ENCODE results near the gene RHOA. TPM values are rescaled to one million over a fixed set of nuclear protein-coding genes. Genes with fewer than 3 reads are reported as not detected.
A peak's percentile ranks its signal among the peaks of the same experiment; 100 is the strongest.

RHOA gene
- total and polyA plus RNA-seq, 2 experiments from 2014 or later: 781 to 996 TPM

DNA sequence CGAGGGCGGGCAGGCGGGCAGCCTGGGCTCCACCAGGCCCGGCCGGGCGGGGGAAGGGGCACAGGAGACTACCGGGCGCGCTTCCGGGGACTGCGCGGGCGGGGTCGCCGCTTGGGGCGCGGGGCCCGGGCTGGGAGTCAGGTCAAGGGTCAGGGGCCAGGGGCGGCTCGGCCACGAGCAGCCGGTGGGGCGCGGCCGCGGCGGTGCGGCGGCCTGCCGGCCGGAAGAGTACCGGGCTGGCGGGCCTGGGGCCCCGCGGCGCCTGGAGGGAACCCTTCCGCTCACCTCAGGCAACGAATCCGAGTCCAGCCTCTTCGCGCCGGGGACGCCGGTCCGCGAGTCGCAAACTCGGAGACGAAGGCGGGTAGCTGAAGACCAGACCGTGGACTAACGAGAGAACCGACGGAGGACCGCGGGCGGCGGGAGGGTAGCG is 225 bp downstream of the RHOA start:
- TF ChIP-seq EZH2 (IDR thresholded peaks at IDR 0.05; ENCODE audit: insufficient read depth, poor library complexity, severe bottlenecking): no peak
- TF ChIP-seq EZH2phosphoT487 (IDR thresholded peaks at IDR 0.05; ENCODE audit: insufficient read depth, low read depth): no peak
- DNase-seq: no peak
- H3K4me2 ChIP-seq (ENCODE audit: unreplicated experiment): peak overlapping the region; percentile 99
- no peaks in the 10 kb centered on the region for H3K9me2 ChIP-seq (ENCODE audit: insufficient read depth)
- no peaks in the 10 kb centered on the region; the same call in 1 of the 2 replicates for H3K36me3 ChIP-seq (ENCODE audit: low read depth)
- H4K20me1 ChIP-seq (ENCODE audit: insufficient read depth): peaks cover 30% of the 10 kb centered on the region
- H3K4me1 ChIP-seq (ENCODE audit: insufficient read depth): peaks cover 39% of the 10 kb centered on the region
- peaks cover 91% of the 10 kb centered on the region for H3K79me2 ChIP-seq (ENCODE audit: insufficient read depth)
- in situ Hi-C loops (cut with MboI): no loop called here
- H3K27ac ChIP-seq: peak overlapping the region; percentile 84
- peak overlapping the region; percentile 83 for H3K4me3 ChIP-seq
- H3K9me3 ChIP-seq (ENCODE audit: low read depth): no peaks in the 10 kb centered on the region
- H3K9ac ChIP-seq: peak overlapping the region; percentile 92
- 1 to 2% methylated on average over 41 to 58 of the region's 59 CpGs for WGBS, 2 experiments (ENCODE audit: low coverage in 1 of 2, low lambda C conversion rate in 2 of 2, missing lambda C conversion rate in 2 of 2)
- no peak overlapping the region for H2AFZ ChIP-seq
- peaks cover 26% of the 10 kb centered on the region for H3F3A ChIP-seq (ENCODE audit: insufficient read depth)
- H3K27me3 ChIP-seq (replicated peaks; ENCODE audit: insufficient read depth): no peaks in the 10 kb centered on the region

DNA sequence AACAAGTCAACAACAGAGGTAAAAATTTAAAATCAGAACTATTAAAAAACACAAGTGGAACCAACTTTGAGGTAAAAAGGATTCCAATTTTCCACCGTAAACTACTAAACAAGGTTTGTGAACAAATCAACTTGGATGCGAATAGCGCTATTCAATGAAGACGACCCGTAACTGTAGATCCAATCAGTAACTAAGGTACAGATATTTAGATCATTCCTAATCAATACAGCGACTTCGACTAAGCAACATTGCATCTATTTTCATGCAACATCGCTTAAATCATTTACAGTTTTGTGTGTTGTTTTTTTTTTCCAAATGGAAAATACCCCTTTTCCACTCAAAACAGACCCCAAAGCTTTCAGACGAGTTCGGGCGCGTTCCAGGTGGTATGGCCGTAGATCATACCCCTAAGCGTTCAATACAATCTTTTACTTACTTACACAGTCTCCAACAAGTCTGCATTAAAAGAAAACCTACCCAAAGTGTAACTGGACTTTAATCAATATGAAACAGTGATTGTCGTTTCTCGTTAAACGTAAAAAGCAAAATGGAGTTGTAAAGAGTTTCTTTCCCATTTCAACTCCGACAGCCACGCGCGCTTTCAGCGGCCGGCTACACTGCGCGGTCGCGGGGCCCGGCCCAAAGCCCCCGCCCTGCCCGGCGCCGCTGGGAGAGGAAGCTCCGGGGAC is 786 bp downstream of the RHOA start:
- Histone ChIP-seq H3K27me3 (replicated peaks; ENCODE audit: insufficient read depth) (no peaks in the 10 kb centered on the region), H3K9me3 (ENCODE audit: low read depth) (no peaks in the 10 kb centered on the region), H3K36me3 (ENCODE audit: low read depth) (no peaks in the 10 kb centered on the region; the same call in 1 of the 2 replicates), H2AFZ (no peak overlapping the region), H3K9me2 (ENCODE audit: insufficient read depth) (no peaks in the 10 kb centered on the region), H3F3A (ENCODE audit: insufficient read depth) (peaks cover 31% of the 10 kb centered on the region), H3K9ac (peak overlapping the region; percentile 92), H4K20me1 (ENCODE audit: insufficient read depth) (peaks cover 36% of the 10 kb centered on the region), H3K4me1 (ENCODE audit: insufficient read depth) (peaks cover 44% of the 10 kb centered on the region), H3K4me3 (peak overlapping the region; percentile 83), H3K4me2 (ENCODE audit: unreplicated experiment) (peak overlapping the region; percentile 99), H3K27ac (peak overlapping the region; percentile 84), H3K79me2 (ENCODE audit: insufficient read depth) (peaks cover 96% of the 10 kb centered on the region)
- peak; percentile 77 for DNase-seq
- TF ChIP-seq EZH2phosphoT487 (IDR thresholded peaks at IDR 0.05; ENCODE audit: insufficient read depth, low read depth): no peak
- TF ChIP-seq EZH2 (IDR thresholded peaks at IDR 0.05; ENCODE audit: insufficient read depth, poor library complexity, severe bottlenecking): no peak
- in situ Hi-C loops (cut with MboI): no loop called here
- WGBS, 2 experiments (ENCODE audit: low coverage in 1 of 2, low lambda C conversion rate in 2 of 2, missing lambda C conversion rate in 2 of 2): 1 to 2% methylated on average over 30 to 32 of the region's 33 CpGs

DNA sequence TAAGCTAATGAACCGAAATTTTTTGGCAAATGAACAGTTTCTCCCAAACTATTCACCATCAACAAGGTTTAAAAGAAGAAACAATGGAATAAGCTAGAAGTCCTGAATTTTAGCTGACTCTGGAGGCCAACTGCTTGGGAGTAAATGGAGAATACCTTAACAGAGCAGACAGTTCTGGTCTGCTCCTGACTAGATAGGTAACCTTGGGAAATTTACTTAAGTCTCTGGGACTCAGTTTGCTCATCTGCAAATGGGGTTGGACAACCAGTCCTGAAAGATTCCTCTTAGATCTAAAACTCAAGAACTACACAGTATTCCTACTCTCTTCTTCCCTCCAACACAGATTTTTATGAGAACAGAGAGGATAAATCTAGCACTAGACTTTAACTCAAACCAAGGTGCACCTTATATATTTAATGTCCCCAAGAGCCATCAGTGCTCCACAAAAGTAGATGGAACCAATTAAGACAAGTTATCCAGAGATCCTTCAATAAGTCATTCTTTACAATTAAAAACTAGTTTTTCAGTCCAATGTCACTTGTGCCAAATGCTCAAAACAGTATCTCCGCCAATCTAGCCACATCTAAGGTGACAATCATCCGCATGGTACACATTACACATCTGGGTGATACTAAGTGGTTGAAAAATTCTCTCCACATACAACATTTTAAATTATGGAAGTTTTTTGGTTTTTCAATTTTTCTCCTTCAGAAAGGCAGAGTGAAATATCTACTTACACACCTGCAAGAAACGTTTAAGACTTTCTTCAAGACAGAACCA is 1.5 kb downstream of the RHOA start:
- Histone ChIP-seq H3K9ac (peak overlapping the region; percentile 92), H3K27ac (peak overlapping the region; percentile 84), H3K4me1 (ENCODE audit: insufficient read depth) (peaks cover 51% of the 10 kb centered on the region), H3K9me3 (ENCODE audit: low read depth) (no peaks in the 10 kb centered on the region), H3K36me3 (ENCODE audit: low read depth) (no peaks in the 10 kb centered on the region; the same call in 1 of the 2 replicates), H4K20me1 (ENCODE audit: insufficient read depth) (peaks cover 42% of the 10 kb centered on the region), H3K79me2 (ENCODE audit: insufficient read depth) (peaks cover 96% of the 10 kb centered on the region), H3K9me2 (ENCODE audit: insufficient read depth) (no peaks in the 10 kb centered on the region), H3K4me3 (peak overlapping the region; percentile 83), H3K4me2 (ENCODE audit: unreplicated experiment) (peak overlapping the region; percentile 99), H3F3A (ENCODE audit: insufficient read depth) (peaks cover 39% of the 10 kb centered on the region), H2AFZ (no peak overlapping the region), H3K27me3 (replicated peaks; ENCODE audit: insufficient read depth) (no peaks in the 10 kb centered on the region)
- 9 to 10% methylated on average over 4 of the region's 4 CpGs for WGBS, 2 experiments (ENCODE audit: low coverage in 1 of 2, low lambda C conversion rate in 2 of 2, missing lambda C conversion rate in 2 of 2)
- in situ Hi-C loops (cut with MboI): no loop called here
- TF ChIP-seq EZH2 (IDR thresholded peaks at IDR 0.05; ENCODE audit: insufficient read depth, poor library complexity, severe bottlenecking): no peak
- no peak for TF ChIP-seq EZH2phosphoT487 (IDR thresholded peaks at IDR 0.05; ENCODE audit: insufficient read depth, low read depth)
- no peak for DNase-seq
